Upper lobe of left lung (tissue), 6 donors: Measurements from ENCODE around the gene FN3KRP. TPM values are rescaled to one million over a fixed set of nuclear protein-coding genes. Genes with fewer than 3 reads are reported as not detected.

Experiments
- ATAC-seq, 2 donors: fragments of 200-7000 bp; cut with Tn5 transposase; one replicate each; pipeline ENCODE4 v1.9.1; 2022; ENCODE audit warnings: mild to moderate bottlenecking in 2 of 2, moderate library complexity in 2 of 2; ENCODE audit not compliant: low FRiP score in 2 of 2
- DNase-seq, 2 donors: peaks; one replicate each; pipeline ENCODE4 v3.0.0-alpha.2; 2019 to 2020
- H3K27ac ChIP-seq, 4 donors: fragments of 200-600 bp; sonication (generic); one replicate each; pipeline ENCODE4 v1.5.1; 2016 to 2019
- H3K27me3 ChIP-seq, 4 donors: fragments of 200-600 bp; sonication (generic); one replicate each; pipeline ENCODE4 v1.5.1; 2017 to 2019
- H3K36me3 ChIP-seq, 4 donors: fragments of 200-600 bp; sonication (generic); one replicate each; pipeline ENCODE4 v1.5.1; 2016 to 2019
- H3K4me1 ChIP-seq, 4 donors: fragments of 200-600 bp; sonication (generic); one replicate each; pipeline ENCODE4 v1.5.1; 2018 to 2019
- H3K4me3 ChIP-seq, 4 donors: fragments of 200-600 bp; sonication (generic); one replicate each; pipeline ENCODE4 v1.5.1; 2017 to 2019; ENCODE audit warnings: mild to moderate bottlenecking in 2 of 4, moderate library complexity in 1 of 4
- H3K9me3 ChIP-seq, 4 donors: fragments of 200-600 bp; sonication (generic); one replicate each; pipeline ENCODE4 v1.5.1; 2018 to 2019
- EP300 ChIP-seq, 4 donors: sonication (generic); formaldehyde crosslinking; IDR thresholded peaks; one replicate each; pipeline ENCODE4 v1.5.1; 2017; ENCODE audit warnings: antibody characterized with exemption in 4 of 4, control low read depth in 2 of 4
- POLR2A ChIP-seq, 4 donors: fragments of 450-650 bp; IDR thresholded peaks; one replicate each; pipeline ENCODE4 v1.5.1; 2016 to 2017; ENCODE audit warnings: antibody characterized with exemption in 4 of 4, mild to moderate bottlenecking in 2 of 4
- POLR2AphosphoS5 ChIP-seq, 2 donors: sonication (generic); formaldehyde crosslinking; IDR thresholded peaks; one replicate each; pipeline ENCODE4 v1.5.1; 2017; ENCODE audit warnings: antibody characterized with exemption in 2 of 2
- WGBS, 2 donors: methylation state at CpG; one replicate each; pipeline ENCODE4 v1.1.5; 2017 to 2018; 5-methylcytosine and 5-hydroxymethylcytosine counted together
- total RNA-seq, 6 donors: library from RNA; depleted of rRNA in 4 of 6; stranded (reverse); fragments of >200 nt in 4 of 6; gene quantifications; one replicate each; pipeline versions ENCODE4 v1.1.0 to v1.2.1, GENCODE V29; 2016 to 2021
- TF ChIP-seq, protein P1 (sequence below), 6 experiments: fragments of 450-650 bp in 4 of 6; fragments of 200-600 bp in 2 of 6; sonication (generic) in 2 of 6; IDR thresholded peaks; one replicate each; pipeline ENCODE4 v1.5.1; 2016 to 2019; ENCODE audit warnings: antibody characterized with exemption in 6 of 6
- donor health status: DM: no; HTN: no; CAD: no; lungs with moderate emphysema.
- donor health status: DM: no; HTN: yes; CAD: no; lungs with severe emphysema.

Gene FN3KRP
- total RNA-seq, 6 donors from 2014 or later: 14.7 to 94.3 (median 28.8) TPM

DNA sequence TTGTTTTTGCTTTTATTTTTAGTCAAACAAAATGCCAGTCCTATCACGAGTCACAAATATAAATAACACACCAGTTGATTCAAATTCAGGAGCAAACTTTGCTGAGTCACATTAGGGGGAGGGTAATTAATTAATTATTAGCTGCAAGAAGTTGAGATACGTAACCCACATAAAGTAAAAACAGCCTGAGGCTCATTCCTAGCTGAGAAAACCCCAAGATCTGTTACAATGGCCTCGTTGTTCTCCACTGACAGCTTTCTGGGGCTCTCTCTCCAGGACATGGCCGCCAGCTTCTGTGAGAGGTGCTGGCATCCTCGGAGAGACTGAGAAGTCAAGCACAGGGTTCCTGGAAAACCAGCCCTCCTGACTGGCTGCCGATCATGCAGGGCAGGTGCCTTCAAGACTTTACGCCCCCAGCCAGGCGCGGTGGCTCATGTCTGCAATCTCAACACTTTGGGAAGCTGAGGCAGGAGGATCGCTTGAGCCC, 29.1 kb upstream of the FN3KRP start:
- DNase-seq (peak in 1 of 2 donors; percentile 21), ATAC-seq (no peak)
- no peaks in the 10 kb centered on the region for H3K9me3 ChIP-seq
- no peak overlapping the region for H3K27ac ChIP-seq
- no peaks in the 10 kb centered on the region for H3K4me1 ChIP-seq
- peaks cover 0 to 3% (median 0%) of the 10 kb centered on the region in 4 donors for H3K36me3 ChIP-seq
- TF ChIP-seq POLR2A (IDR thresholded peaks at IDR 0.05) (no peak), POLR2AphosphoS5 (IDR thresholded peaks at IDR 0.05) (no peak)
- 78 to 84% methylated on average over 10 of the region's 10 CpGs for WGBS, 2 donors
- H3K4me3 ChIP-seq: no peak overlapping the region
- no peaks in the 10 kb centered on the region for H3K27me3 ChIP-seq

DNA sequence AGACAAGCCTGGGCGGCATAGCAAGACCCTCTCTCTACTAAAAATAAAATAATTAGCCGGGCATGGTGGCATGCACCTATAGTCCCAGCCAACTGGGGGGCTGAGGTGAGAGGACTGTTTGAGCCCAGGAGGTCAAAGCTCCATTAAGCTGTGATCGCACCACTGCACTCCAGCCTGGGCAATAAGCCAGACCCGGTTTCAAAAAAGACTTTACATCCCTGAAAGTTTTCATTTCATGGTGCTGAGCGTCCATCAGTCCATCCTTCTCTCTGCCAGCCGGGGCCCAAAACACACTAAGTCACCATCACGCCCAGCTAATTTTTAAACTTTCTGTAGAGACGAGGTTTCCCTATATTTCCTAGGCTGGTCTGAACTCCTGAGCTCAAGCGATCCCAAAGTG, 28.6 kb upstream of the FN3KRP start:
- no peaks in the 10 kb centered on the region for H3K9me3 ChIP-seq
- H3K36me3 ChIP-seq: peaks cover 0 to 3% (median 0%) of the 10 kb centered on the region in 4 donors
- no peaks in the 10 kb centered on the region for H3K4me1 ChIP-seq
- no peak for TF ChIP-seq EP300 (IDR thresholded peaks at IDR 0.05)
- no peak for TF ChIP-seq POLR2AphosphoS5 (IDR thresholded peaks at IDR 0.05)
- TF ChIP-seq, protein P1, sequence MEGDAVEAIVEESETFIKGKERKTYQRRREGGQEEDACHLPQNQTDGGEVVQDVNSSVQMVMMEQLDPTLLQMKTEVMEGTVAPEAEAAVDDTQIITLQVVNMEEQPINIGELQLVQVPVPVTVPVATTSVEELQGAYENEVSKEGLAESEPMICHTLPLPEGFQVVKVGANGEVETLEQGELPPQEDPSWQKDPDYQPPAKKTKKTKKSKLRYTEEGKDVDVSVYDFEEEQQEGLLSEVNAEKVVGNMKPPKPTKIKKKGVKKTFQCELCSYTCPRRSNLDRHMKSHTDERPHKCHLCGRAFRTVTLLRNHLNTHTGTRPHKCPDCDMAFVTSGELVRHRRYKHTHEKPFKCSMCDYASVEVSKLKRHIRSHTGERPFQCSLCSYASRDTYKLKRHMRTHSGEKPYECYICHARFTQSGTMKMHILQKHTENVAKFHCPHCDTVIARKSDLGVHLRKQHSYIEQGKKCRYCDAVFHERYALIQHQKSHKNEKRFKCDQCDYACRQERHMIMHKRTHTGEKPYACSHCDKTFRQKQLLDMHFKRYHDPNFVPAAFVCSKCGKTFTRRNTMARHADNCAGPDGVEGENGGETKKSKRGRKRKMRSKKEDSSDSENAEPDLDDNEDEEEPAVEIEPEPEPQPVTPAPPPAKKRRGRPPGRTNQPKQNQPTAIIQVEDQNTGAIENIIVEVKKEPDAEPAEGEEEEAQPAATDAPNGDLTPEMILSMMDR (IDR thresholded peaks at IDR 0.05): no peak
- TF ChIP-seq POLR2A (IDR thresholded peaks at IDR 0.05): no peak
- no peak overlapping the region for H3K27ac ChIP-seq
- no peak for ATAC-seq
- DNase-seq: no peak
- no peaks in the 10 kb centered on the region for H3K27me3 ChIP-seq
- H3K4me3 ChIP-seq: no peak overlapping the region
- 88 to 93% methylated on average over 9 of the region's 9 CpGs for WGBS, 2 donors

DNA sequence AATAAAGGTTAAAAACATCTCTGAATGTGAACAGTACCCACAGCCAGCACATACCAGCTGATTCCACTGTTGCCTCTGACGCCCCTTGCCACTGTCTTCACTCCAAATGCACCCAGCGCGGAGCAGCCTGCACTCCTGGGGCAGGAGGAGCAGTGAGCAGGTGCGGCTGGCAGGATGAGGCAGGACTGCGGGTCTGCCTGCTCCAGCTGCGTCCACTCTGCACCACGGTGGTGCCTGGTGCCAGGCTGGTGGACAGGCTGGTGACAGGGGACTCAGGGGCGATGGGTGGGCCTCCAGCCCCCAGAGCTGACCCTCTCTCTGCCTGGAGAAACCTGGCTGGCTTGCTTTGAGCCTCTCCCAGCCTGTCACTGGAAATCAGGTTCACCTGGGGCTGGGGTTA, 27.4 kb upstream of the FN3KRP start:
- DNase-seq: peak in 1 of 2 donors; percentile 60
- H3K27me3 ChIP-seq: no peaks in the 10 kb centered on the region

DNA sequence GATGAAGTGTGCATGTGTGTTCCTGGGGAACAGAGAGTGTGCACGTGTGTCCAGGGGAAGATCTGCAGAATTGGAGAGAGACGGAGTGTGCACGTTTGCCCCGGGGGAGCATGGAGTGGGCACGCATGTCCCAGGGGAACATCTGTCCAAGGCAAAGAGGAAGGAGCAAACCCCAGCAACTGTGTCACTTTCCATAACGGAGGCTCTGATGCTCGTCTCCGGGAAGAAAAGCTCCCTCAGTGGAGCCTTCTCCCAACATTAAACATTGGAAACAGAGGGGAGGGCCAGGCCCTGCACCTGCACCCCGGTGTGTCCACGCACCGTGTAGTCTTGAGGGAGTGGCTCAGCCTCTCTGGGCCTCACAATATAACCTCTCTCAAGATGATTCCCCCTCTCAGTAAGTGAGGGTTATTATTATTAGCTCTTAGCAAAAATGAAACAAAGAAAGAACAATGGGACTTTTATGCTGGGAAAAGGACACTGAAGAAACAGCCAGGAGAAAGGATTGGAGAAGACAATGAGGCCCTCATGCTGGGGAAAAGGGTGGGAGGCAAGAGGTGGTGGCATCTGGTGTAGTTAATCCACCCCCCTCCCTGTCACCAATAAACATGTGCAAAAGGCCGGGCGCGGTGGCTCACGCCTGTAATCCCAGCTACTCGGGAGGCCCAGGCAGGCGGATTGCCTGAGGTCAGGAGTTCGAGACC, 25.6 kb upstream of the FN3KRP start:
- H3K27me3 ChIP-seq: no peaks in the 10 kb centered on the region
- 87 to 89% methylated on average over 18 of the region's 18 CpGs for WGBS, 2 donors
- H3K4me1 ChIP-seq: no peaks in the 10 kb centered on the region
- peaks cover 0 to 3% (median 0%) of the 10 kb centered on the region in 4 donors for H3K36me3 ChIP-seq
- no peaks in the 10 kb centered on the region for H3K9me3 ChIP-seq
- H3K4me3 ChIP-seq: no peak overlapping the region
- no peak for ATAC-seq
- TF ChIP-seq POLR2A (IDR thresholded peaks at IDR 0.05): no peak
- TF ChIP-seq, protein P1 (IDR thresholded peaks at IDR 0.05): no peak
- no peak for TF ChIP-seq POLR2AphosphoS5 (IDR thresholded peaks at IDR 0.05)
- no peak for TF ChIP-seq EP300 (IDR thresholded peaks at IDR 0.05)
- no peak overlapping the region for H3K27ac ChIP-seq
- no peak for DNase-seq

More for the DNA sequence above, 27.4 kb upstream of the FN3KRP start:
- WGBS, 2 donors: 87 to 95% methylated on average over 4 to 8 of the region's 8 CpGs
- H3K9me3 ChIP-seq: no peaks in the 10 kb centered on the region
- no peak for TF ChIP-seq EP300 (IDR thresholded peaks at IDR 0.05)
- TF ChIP-seq, protein P1 (IDR thresholded peaks at IDR 0.05): no peak
- TF ChIP-seq POLR2AphosphoS5 (IDR thresholded peaks at IDR 0.05): no peak
- no peak for TF ChIP-seq POLR2A (IDR thresholded peaks at IDR 0.05)
- no peak overlapping the region for H3K4me3 ChIP-seq
- ATAC-seq: peak in 1 of 2 donors; percentile 6
- no peaks in the 10 kb centered on the region for H3K4me1 ChIP-seq
- no peak overlapping the region for H3K27ac ChIP-seq
- peaks cover 0 to 3% (median 0%) of the 10 kb centered on the region in 4 donors for H3K36me3 ChIP-seq

DNA sequence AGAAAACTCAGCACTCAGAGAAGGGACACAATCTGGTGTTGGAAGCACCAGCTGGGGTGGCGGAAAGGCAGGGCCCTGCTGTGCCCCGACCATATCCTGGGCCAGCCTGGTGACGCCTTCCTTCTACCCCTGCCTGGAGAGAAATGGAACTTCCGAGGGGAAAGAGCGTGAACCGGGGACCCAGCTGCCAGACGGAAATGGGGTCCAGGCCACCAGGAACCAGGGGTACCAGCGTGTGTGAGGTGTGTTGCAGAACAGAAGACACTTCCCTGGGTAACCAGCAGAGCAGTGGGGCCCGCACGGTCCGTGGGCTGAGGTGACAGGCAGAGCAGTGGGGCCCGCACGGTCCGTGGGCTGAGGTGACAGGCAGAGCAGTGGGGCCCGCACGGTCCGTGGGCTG, 24.8 kb upstream of the FN3KRP start:
- Histone ChIP-seq H3K27ac (no peak overlapping the region), H3K36me3 (peaks cover 0 to 3% (median 0%) of the 10 kb centered on the region in 4 donors), H3K4me3 (no peak overlapping the region), H3K9me3 (no peaks in the 10 kb centered on the region), H3K27me3 (no peaks in the 10 kb centered on the region), H3K4me1 (peaks cover under 1% of the 10 kb centered on the region in 4 donors)
- no peak for DNase-seq
- ATAC-seq: no peak
- 93 to 98% methylated on average over 10 to 12 of the region's 17 CpGs for WGBS, 2 donors
- TF ChIP-seq, protein P1 (IDR thresholded peaks at IDR 0.05): no peak
- TF ChIP-seq POLR2A (IDR thresholded peaks at IDR 0.05) (no peak), EP300 (IDR thresholded peaks at IDR 0.05) (no peak)
